SK-N-SH (cell line): ENCODE results near the gene CARS2. TPM values are rescaled to one million over a fixed set of nuclear protein-coding genes. Genes with fewer than 3 reads are reported as not detected.

ENCODE experiments used
- CTCF ChIA-PET: fragments of 300-600, 350-600 bp; formaldehyde crosslinking; extraction: SDS; loops from one replicate; lab custom pipeline; 2021; lab: Yijun Ruan, JAX
- POLR2A ChIA-PET: fragments of 350-600 bp; sonication (Branson Sonifier 250); formaldehyde crosslinking; extraction: SDS; loops from one replicate; lab custom pipeline; 2020; ENCODE audit warnings: antibody characterized with exemption, inconsistent platforms; lab: Yijun Ruan, JAX
- DNase-seq: peaks from one replicate; pipeline ENCODE4 v3.0.0; 2012
- H2AFZ ChIP-seq: fragments of 200-600 bp; sonication (generic); 2 replicates; pipeline ENCODE4 v1.8.1; 2016; ENCODE audit warnings: antibody characterized with exemption, mild to moderate bottlenecking, low read depth
- H3F3A ChIP-seq: fragments of 200-600 bp; sonication (generic); replicated peaks from 2 replicates; pipeline ENCODE3; 2016; ENCODE audit warnings: antibody characterized with exemption, mild to moderate bottlenecking; ENCODE audit not compliant: insufficient read depth
- H3K27ac ChIP-seq, 2 experiments: fragments of 200-500 bp in 1 of 2; fragments of 200-600 bp in 1 of 2; sonication (Bioruptor generic) in 1 of 2; sonication (generic), shearing (Covaris generic) in 1 of 2; 2 replicates each; pipeline versions ENCODE4 v1.5.1 to v1.6.1; 2014 to 2016; ENCODE audit warnings: low read depth in 2 of 2, inconsistent platforms in 1 of 2, low read length in 1 of 2, mild to moderate bottlenecking in 1 of 2, mixed read lengths in 1 of 2
- H3K27me3 ChIP-seq: fragments of 200-600 bp; sonication (generic), shearing (Covaris generic); 2 replicates; pipeline ENCODE4 v1.6.1; 2016; ENCODE audit warnings: mixed run types; ENCODE audit not compliant: insufficient read depth
- H3K36me3 ChIP-seq, 2 experiments: fragments of 200-500 bp in 1 of 2; fragments of 200-600 bp in 1 of 2; sonication (Bioruptor generic) in 1 of 2; sonication (generic) in 1 of 2; replicated peaks in 1 of 2; 2 replicates each; pipeline versions ENCODE3 to v1.5.1; 2014 to 2016; ENCODE audit warnings: low read length in 1 of 2, mild to moderate bottlenecking in 1 of 2; ENCODE audit not compliant: insufficient read depth in 2 of 2, control insufficient read depth in 1 of 2
- H3K4me1 ChIP-seq, 2 experiments: fragments of 200-500 bp in 1 of 2; fragments of 200-600 bp in 1 of 2; sonication (Bioruptor generic) in 1 of 2; sonication (generic), shearing (Covaris generic) in 1 of 2; 2 replicates each; pipeline versions ENCODE4 v1.5.1 to v1.6.1; 2014 to 2016; ENCODE audit warnings: low read depth in 1 of 2, low read length in 1 of 2, mixed run types in 1 of 2; ENCODE audit not compliant: insufficient read depth in 2 of 2, control insufficient read depth in 1 of 2
- H3K4me2 ChIP-seq: fragments of 200-600 bp; sonication (generic), shearing (Covaris generic); 2 replicates; pipeline ENCODE4 v1.6.1; 2017; ENCODE audit warnings: mixed run types
- H3K4me3 ChIP-seq, 2 experiments: fragments of 200-500 bp in 1 of 2; fragments of 200-600 bp in 1 of 2; sonication (Bioruptor generic) in 1 of 2; sonication (generic), shearing (Covaris generic) in 1 of 2; 2 replicates each; pipeline versions ENCODE4 v1.5.1 to v1.8.1; 2014 to 2016; ENCODE audit warnings: low read depth in 2 of 2, inconsistent platforms in 1 of 2, low read length in 1 of 2, mild to moderate bottlenecking in 1 of 2, mixed read lengths in 1 of 2, moderate library complexity in 1 of 2
- H3K79me2 ChIP-seq: fragments of 200-600 bp; sonication (generic); 2 replicates; pipeline ENCODE4 v1.8.1; 2017; ENCODE audit warnings: mild to moderate bottlenecking; ENCODE audit not compliant: insufficient read depth
- H3K9ac ChIP-seq: fragments of 200-600 bp; sonication (generic); 2 replicates; pipeline ENCODE4 v1.6.1; 2017; ENCODE audit warnings: mixed run types
- H3K9me2 ChIP-seq: fragments of 200-600 bp; sonication (generic); 2 replicates; pipeline ENCODE4 v1.6.1; 2017; ENCODE audit warnings: mixed run types
- H3K9me3 ChIP-seq: fragments of 200-600 bp; sonication (generic); 2 replicates; pipeline ENCODE4 v1.6.1; 2017; ENCODE audit warnings: mixed run types, mild to moderate bottlenecking, moderate library complexity
- H4K20me1 ChIP-seq: fragments of 200-600 bp; sonication (generic); 2 replicates; pipeline ENCODE4 v1.6.1; 2017; ENCODE audit warnings: mild to moderate bottlenecking, mixed run types; ENCODE audit not compliant: insufficient read depth
- CHD2 ChIP-seq: fragments of 150-350 bp; IDR thresholded peaks from 2 replicates; pipeline ENCODE4 v1.6.1; 2018; ENCODE audit warnings: low read length; ENCODE audit not compliant: partially characterized antibody
- CTCF ChIP-seq: fragments of 200-600 bp; sonication (generic); IDR thresholded peaks from 2 replicates; pipeline ENCODE4 v1.6.1; 2017; ENCODE audit warnings: antibody characterized with exemption, mild to moderate bottlenecking, moderate library complexity
- ELF1 ChIP-seq: IDR thresholded peaks from 2 replicates; pipeline ENCODE4 v1.4.0; 2012
- EP300 ChIP-seq, 2 experiments: IDR thresholded peaks; 2 replicates each; pipeline versions ENCODE4 v1.4.0 to v1.6.1; 2012; ENCODE audit warnings: borderline replicate concordance in 1 of 2, low read depth in 1 of 2, low read length in 1 of 2
- EZH2phosphoT487 ChIP-seq: fragments of 200-600 bp; sonication (generic); IDR thresholded peaks from 2 replicates; pipeline ENCODE4 v1.6.1; 2017; ENCODE audit warnings: low read depth, mixed run types, mild to moderate bottlenecking, antibody characterized with exemption, moderate library complexity, borderline replicate concordance
- FOSL2 ChIP-seq: IDR thresholded peaks from 2 replicates; pipeline ENCODE4 v1.4.0; 2012; ENCODE audit warnings: low read depth, mild to moderate bottlenecking, moderate library complexity, borderline replicate concordance
- FOXM1 ChIP-seq: IDR thresholded peaks from 2 replicates; pipeline ENCODE4 v1.4.0; 2012; ENCODE audit warnings: low read depth, mild to moderate bottlenecking
- GABPA ChIP-seq: IDR thresholded peaks from 2 replicates; pipeline ENCODE4 v1.4.0; 2012; ENCODE audit warnings: low read depth, mild to moderate bottlenecking
- GATA2 ChIP-seq: sonication (generic); formaldehyde crosslinking; IDR thresholded peaks from 2 replicates; pipeline ENCODE4 v1.5.0; 2020; ENCODE audit warnings: mild to moderate bottlenecking, missing genetic modification reagents
- JUND ChIP-seq: IDR thresholded peaks from 2 replicates; pipeline ENCODE4 v1.4.0; 2012
- MAX ChIP-seq: IDR thresholded peaks from 2 replicates; pipeline ENCODE4 v1.4.0; 2012; ENCODE audit warnings: low read depth
- MEF2A ChIP-seq: IDR thresholded peaks from 2 replicates; pipeline ENCODE4 v1.4.0; 2012; ENCODE audit warnings: low read depth, borderline replicate concordance
- MXI1 ChIP-seq: IDR thresholded peaks from 2 replicates; pipeline ENCODE4 v1.6.1; 2012; ENCODE audit warnings: mild to moderate bottlenecking, low read depth, low read length, improper control_type of control experiment
- NFIC ChIP-seq: IDR thresholded peaks from 2 replicates; pipeline ENCODE4 v1.4.0; 2012; ENCODE audit warnings: borderline replicate concordance
- NRF1 ChIP-seq: IDR thresholded peaks from 2 replicates; pipeline ENCODE4 v1.6.1; 2012; ENCODE audit warnings: low read depth, mild to moderate bottlenecking, low read length
- POLR2AphosphoS5 ChIP-seq: IDR thresholded peaks from 2 replicates; pipeline ENCODE4 v1.6.1; 2012; ENCODE audit warnings: low read depth, low read length
- RAD21 ChIP-seq: IDR thresholded peaks from 2 replicates; pipeline ENCODE4 v1.6.1; 2012; ENCODE audit warnings: mild to moderate bottlenecking, low read length
- RCOR1 ChIP-seq: fragments of 150-350 bp; IDR thresholded peaks from 2 replicates; pipeline ENCODE4 v1.6.1; 2017; ENCODE audit warnings: antibody characterized with exemption, low read length
- RFX5 ChIP-seq: IDR thresholded peaks from 2 replicates; pipeline ENCODE4 v1.6.1; 2012; ENCODE audit warnings: mild to moderate bottlenecking, improper control_type of control experiment, low read length
- RXRA ChIP-seq: IDR thresholded peaks from 2 replicates; pipeline ENCODE4 v1.4.0; 2012; ENCODE audit warnings: low read depth, mild to moderate bottlenecking, borderline replicate concordance
- SMC3 ChIP-seq: IDR thresholded peaks from 2 replicates; pipeline ENCODE4 v1.6.1; 2012; ENCODE audit warnings: low read depth, low read length, improper control_type of control experiment
- TAF1 ChIP-seq: IDR thresholded peaks from 2 replicates; pipeline ENCODE4 v1.6.1; 2012; ENCODE audit warnings: low read depth, mild to moderate bottlenecking, low read length, moderate library complexity, borderline replicate concordance
- TCF12 ChIP-seq: IDR thresholded peaks from 2 replicates; pipeline ENCODE4 v1.4.0; 2012
- TEAD4 ChIP-seq: IDR thresholded peaks from 2 replicates; pipeline ENCODE4 v1.4.0; 2012; ENCODE audit warnings: mild to moderate bottlenecking, borderline replicate concordance; ENCODE audit not compliant: insufficient read depth
- YY1 ChIP-seq: IDR thresholded peaks from 2 replicates; pipeline ENCODE4 v1.4.0; 2012; ENCODE audit warnings: low read depth, mild to moderate bottlenecking
- WGBS: methylation state at CpG from one replicate; pipeline ENCODE4 v1.1.6; 2017; ENCODE audit warnings: low lambda C conversion rate; 5-methylcytosine and 5-hydroxymethylcytosine counted together
- polyA plus RNA-seq, 3 experiments: library from polyadenylated mRNA; depleted of rRNA; stranded (reverse); fragments of >200 nt; gene quantifications; 2 replicates each; pipeline ENCODE4 v1.2.3, GENCODE V29; 2012
- TF ChIP-seq, protein P1 (sequence below): IDR thresholded peaks from 2 replicates; pipeline ENCODE4; 2012
- TF ChIP-seq, protein P2 (sequence below): fragments of 150-350 bp; IDR thresholded peaks from 2 replicates; pipeline ENCODE4 v1.6.1; 2016; ENCODE audit warnings: mild to moderate bottlenecking, low read depth, low read length
- TF ChIP-seq, protein P3 (sequence below): IDR thresholded peaks from 2 replicates; pipeline ENCODE4 v1.4.0; 2012; ENCODE audit warnings: low read depth, borderline replicate concordance

Gene CARS2
- polyA plus RNA-seq, 1 of the 3 experiments (the other 2 are of a cell fraction): 78.6 TPM

DNA sequence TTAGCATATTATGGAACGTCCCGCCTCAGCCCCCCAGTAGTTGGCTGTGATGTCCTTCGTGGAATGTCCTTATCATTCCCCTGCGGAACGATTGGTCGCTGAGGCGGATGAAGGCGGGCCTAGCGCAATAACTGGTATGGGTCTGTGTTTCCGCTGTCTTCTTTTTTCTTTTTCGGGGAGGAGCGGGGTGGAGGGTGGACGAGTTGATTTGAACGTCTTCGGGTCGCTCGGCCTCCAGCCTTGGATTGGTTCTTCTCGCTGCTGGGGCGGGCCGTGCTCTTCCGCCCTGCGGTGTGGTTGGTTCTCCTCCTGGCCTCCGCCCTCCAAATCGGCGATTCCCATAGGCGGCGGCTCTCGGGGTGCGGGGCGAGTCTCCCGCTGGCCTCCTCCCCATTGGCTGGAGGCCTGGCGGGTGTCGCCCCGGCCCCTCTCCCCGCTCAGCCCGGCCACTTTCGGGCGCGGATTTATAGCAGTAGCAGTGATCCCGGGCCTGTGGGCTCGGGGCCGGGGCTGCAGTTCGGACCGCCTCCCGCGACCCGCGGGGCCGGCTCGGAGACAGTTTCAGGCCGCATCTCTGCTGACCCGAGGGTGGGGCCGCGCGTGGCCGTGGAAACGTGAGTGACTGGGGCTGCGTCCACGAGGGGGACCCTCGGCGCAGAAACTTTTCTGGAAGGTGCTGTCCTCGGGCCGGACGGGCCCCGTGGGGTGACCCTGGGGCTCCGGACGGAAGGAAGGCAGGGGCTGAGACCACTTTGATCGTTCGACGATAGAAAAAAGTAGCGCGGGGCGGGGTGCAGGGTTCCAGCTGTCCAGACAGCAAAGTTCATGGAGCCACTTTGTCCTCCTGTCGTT lies 9.7 kb upstream of the CARS2 start:
- H3K4me3 ChIP-seq: peak overlapping the region; percentile 97 to 99
- 0 out of 2 replicates have a peak overlapping the region, but pooled peaks have one; percentile 57 for H2AFZ ChIP-seq
- peaks cover 19% of the 10 kb centered on the region for H3F3A ChIP-seq
- POLR2A ChIA-PET: interaction anchor here (0.6 to 1.4 kb wide), 21 partner anchors 9 to 1638 kb away, joined by 3 to 10 read pairs (median 4); partner anchors contain the start of genes ANKRD10, CARS2 and NAXD
- peaks cover 10 to 14% of the 10 kb centered on the region in 2 experiments for H3K36me3 ChIP-seq
- no peaks in the 10 kb centered on the region for H3K9me3 ChIP-seq
- peak overlapping the region; percentile 98 to 100; a peak in 3 of 4 replicates for H3K27ac ChIP-seq
- CTCF ChIA-PET: interaction anchor here (0.6 to 1.1 kb wide), 5 partner anchors 17 to 96 kb away, joined by 3 to 4 read pairs (median 3); no protein-coding TSS in a partner anchor
- H3K79me2 ChIP-seq: peaks cover 72% of the 10 kb centered on the region
- H3K9ac ChIP-seq: peak overlapping the region; percentile 100
- H4K20me1 ChIP-seq: peaks cover 36% of the 10 kb centered on the region
- DNase-seq: peak; percentile 96
- no CpG with 5 or more reads among the region's 74 CpGs for WGBS
- no peaks in the 10 kb centered on the region for H3K27me3 ChIP-seq
- peak overlapping the region; percentile 92 for H3K4me2 ChIP-seq
- H3K4me1 ChIP-seq: peaks cover 3 to 6% of the 10 kb centered on the region in 2 experiments; a peak in 3 of 4 replicates
- H3K9me2 ChIP-seq: no peaks in the 10 kb centered on the region
- peak; percentile 93 for TF ChIP-seq CHD2
- no peak for TF ChIP-seq RCOR1
- no peak for TF ChIP-seq TEAD4
- TF ChIP-seq ELF1: peak; percentile 36; the same call in 1 of the 2 replicates
- TF ChIP-seq GATA2 (CRISPR knock-in tag): no peak
- TF ChIP-seq POLR2AphosphoS5: peak; percentile 34; the same call in 1 of the 2 replicates
- no peak for TF ChIP-seq EP300 (IDR thresholded peaks at IDR 0.05; ENCODE audit: borderline replicate concordance in 1 of 2, low read depth in 1 of 2, low read length in 1 of 2)
- TF ChIP-seq GABPA: peak; percentile 62
- no peak for TF ChIP-seq SMC3
- no peak for TF ChIP-seq JUND
- TF ChIP-seq FOSL2: no peak
- TF ChIP-seq RFX5: no peak
- peak; percentile 40; the same call in 1 of the 2 replicates for TF ChIP-seq MAX
- no peak for TF ChIP-seq NRF1
- TF ChIP-seq, protein P1, sequence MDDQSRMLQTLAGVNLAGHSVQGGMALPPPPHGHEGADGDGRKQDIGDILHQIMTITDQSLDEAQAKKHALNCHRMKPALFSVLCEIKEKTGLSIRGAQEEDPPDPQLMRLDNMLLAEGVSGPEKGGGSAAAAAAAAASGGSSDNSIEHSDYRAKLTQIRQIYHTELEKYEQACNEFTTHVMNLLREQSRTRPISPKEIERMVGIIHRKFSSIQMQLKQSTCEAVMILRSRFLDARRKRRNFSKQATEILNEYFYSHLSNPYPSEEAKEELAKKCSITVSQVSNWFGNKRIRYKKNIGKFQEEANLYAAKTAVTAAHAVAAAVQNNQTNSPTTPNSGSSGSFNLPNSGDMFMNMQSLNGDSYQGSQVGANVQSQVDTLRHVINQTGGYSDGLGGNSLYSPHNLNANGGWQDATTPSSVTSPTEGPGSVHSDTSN: peak; percentile 88
- no peak for TF ChIP-seq TCF12
- no peak for TF ChIP-seq FOXM1
- TF ChIP-seq, protein P2, sequence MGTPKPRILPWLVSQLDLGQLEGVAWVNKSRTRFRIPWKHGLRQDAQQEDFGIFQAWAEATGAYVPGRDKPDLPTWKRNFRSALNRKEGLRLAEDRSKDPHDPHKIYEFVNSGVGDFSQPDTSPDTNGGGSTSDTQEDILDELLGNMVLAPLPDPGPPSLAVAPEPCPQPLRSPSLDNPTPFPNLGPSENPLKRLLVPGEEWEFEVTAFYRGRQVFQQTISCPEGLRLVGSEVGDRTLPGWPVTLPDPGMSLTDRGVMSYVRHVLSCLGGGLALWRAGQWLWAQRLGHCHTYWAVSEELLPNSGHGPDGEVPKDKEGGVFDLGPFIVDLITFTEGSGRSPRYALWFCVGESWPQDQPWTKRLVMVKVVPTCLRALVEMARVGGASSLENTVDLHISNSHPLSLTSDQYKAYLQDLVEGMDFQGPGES: peak; percentile 62
- TF ChIP-seq, protein P3, sequence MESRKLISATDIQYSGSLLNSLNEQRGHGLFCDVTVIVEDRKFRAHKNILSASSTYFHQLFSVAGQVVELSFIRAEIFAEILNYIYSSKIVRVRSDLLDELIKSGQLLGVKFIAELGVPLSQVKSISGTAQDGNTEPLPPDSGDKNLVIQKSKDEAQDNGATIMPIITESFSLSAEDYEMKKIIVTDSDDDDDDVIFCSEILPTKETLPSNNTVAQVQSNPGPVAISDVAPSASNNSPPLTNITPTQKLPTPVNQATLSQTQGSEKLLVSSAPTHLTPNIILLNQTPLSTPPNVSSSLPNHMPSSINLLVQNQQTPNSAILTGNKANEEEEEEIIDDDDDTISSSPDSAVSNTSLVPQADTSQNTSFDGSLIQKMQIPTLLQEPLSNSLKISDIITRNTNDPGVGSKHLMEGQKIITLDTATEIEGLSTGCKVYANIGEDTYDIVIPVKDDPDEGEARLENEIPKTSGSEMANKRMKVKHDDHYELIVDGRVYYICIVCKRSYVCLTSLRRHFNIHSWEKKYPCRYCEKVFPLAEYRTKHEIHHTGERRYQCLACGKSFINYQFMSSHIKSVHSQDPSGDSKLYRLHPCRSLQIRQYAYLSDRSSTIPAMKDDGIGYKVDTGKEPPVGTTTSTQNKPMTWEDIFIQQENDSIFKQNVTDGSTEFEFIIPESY: no peak
- TF ChIP-seq YY1: no peak
- peak; percentile 67 for TF ChIP-seq TAF1
- TF ChIP-seq EZH2phosphoT487: no peak
- peak; percentile 52; the same call in 1 of the 2 replicates for TF ChIP-seq MXI1
- no peak for TF ChIP-seq NFIC
- TF ChIP-seq MEF2A: no peak
- TF ChIP-seq CTCF: peak; percentile 41
- TF ChIP-seq RXRA: no peak
- TF ChIP-seq RAD21: no peak
